ENCODE measurements around the gene PAPPA. TPM values are rescaled to one million over a fixed set of nuclear protein-coding genes. Genes with fewer than 3 reads are reported as not detected.

The PAPPA gene
- polyA plus RNA-seq, 1 donor, result 0.67 TPM

DNA sequence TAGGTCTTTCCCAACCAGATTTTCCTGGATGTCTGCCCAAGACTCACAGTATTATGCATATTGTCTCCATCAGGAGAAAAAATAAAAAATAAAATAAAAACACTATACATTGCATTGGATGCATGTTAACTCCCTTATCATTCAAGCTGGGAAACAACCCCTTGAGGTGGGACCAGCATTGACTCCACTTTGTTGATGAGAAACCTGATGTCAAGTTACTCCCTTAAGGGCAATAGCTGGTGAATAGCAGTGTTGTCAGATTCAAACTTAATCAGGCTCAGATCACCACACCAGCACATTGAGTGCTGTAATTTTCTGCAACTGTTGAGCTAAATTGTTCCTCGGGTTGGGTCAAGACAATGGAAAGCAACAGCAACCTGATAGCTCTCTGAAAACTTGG is 269.6 kb downstream of the PAPPA start:
- no peak for DNase-seq

DNA sequence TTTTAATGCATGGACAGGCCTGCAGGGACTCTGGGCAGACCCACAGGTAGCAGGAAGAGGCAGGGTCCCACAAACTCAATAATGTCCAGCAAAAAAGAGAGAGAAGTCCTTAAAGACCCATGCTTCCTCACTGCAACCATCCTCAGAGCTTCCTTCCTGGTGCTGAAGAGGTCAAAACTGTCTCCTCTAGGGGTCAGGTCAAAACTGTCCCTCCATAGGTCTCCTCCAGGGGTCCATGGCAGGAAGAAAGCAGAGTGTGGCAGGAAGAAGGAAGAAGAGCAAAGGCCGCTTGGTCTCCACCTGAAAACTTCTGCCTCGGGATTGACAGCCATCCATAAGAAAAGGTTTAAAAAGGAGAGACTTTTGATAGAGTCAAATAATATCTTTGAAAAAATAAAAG is 271.7 kb downstream of the PAPPA start:
- DNase-seq, result no peak

GRCh38 chr9:116430849-116431248 is 277.3 kb downstream of the PAPPA start:
- DNase-seq, result no peak

DNA sequence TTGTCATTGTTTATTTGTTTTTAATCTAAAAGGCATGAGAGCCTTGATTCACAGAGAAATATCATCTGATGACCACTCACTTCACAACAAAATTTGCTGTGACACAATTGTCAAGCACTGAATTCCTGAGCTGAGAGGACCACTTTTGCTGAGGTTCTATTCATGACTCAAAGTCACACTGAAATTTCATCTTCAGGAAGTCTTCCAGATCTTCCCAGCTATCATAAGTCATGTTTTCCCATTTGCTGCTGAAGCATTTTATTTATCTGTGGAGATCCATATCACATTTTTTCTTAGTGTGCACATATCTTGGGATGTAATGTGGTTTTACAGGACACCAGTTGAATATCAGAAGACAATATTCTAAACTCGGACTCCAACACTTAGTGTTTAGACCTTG is 278.5 kb downstream of the PAPPA start:
- DNase-seq, result no peak

GRCh38 chr9:116434314-116434713 is 280.7 kb downstream of the PAPPA start:
- no peak for DNase-seq

GRCh38 chr9:116435706-116436105 is 282.1 kb downstream of the PAPPA start:
- DNase-seq, result no peak

- DNase-seq, result no peak
Measured at GRCh38 chr9:116436121-116436520, 282.5 kb downstream of the PAPPA start.

- no peak for DNase-seq
Measured at GRCh38 chr9:116437411-116438370, 284.1 kb downstream of the PAPPA start.

DNA sequence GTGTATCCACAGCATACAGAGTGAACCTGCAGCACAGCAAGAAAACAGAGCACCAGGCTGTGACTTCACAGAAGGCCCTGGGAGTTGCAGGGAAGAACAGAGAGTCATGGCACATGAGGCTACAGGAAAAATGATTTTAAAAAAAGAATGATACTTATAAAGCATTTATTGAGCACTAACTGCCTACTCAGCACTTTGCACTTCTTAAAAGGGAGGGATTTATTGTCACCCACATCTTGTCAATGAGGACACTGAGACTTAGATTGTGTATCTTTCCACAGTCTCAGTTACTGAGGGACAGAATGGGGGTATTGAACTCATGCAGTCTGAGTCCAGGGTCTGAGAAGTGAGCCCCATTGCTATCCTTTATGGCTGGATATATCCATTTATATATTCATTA is 288.9 kb downstream of the PAPPA start:
- DNase-seq, result no peak

DNA sequence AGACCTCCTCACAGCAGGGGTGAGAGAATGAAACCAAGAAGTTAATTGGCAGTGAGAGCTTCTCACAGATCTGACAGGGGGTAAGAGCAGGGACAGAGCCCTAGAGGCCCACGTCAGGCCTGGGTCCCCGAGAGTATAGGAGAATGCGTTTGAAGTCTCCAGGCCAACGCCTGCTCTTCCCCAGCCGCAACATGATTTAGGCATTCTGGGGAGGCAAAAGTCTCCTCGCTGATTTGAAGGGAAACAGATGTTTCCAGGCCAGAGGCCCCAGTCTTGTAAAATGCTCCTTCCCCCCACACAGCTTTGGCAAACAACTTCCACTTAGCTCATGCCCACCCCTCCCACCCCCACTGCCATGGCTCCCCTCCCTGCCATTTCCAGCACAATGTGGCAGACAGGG is 294.3 kb downstream of the PAPPA start:
- no peak for DNase-seq

DNA sequence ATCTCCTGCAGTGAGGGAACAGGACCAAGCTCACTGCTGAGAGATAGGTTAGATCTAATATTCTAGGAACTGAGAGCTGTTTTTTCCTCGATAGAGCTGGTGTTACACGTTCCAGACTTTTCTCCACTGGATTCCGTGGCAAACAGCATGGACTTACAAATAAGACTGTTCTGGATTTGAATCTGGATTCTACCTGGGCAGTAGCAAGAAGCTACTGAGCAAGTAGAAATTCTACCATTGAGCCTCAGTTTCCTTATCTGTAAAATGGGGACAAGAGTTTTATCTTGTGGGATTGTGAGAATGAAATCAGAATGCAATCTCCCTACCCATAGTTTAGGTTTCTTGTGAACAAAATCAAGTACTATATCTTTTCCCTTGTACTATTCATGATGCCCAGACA is 294.8 kb downstream of the PAPPA start:
- DNase-seq, result no peak

- no peak for DNase-seq
Measured at GRCh38 chr9:116449949-116450348, 296.4 kb downstream of the PAPPA start.

DNA sequence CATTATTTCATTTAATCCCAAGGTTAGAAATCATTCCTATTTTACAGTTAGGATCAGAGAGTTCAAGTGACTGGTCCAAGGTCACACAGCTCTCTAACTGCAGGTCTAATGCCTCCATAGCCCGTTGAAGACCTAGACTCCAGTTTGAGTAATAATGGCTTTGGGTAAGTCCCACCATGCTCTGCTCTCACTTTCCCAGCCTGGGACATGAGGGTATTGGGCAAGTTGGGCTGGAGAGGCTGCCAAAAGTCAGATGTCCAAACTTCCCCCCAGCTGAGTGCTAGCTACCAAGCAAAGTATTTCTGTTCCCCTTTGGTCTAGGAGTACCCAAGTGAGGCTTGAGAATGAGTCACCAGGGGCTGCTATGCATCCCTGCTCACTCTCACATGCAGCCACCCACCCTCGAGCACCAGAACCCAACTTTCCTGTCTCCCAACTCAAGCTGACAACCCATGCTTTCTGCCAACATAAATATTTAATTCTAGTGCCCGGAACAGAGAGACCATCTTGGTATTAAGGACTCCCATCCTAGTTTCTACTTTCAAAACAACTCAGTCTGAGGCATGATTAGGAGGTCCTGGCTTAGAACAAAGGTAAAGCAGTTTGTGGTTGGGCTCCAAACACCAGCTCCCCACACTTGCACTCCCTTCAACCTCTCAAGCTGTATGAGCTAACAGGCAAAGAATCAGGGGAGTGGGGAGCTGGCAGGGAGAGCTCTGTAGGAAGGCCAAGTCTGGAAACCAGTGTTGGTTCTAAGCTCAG is 297.0 kb downstream of the PAPPA start:
- no peak for DNase-seq

DNA sequence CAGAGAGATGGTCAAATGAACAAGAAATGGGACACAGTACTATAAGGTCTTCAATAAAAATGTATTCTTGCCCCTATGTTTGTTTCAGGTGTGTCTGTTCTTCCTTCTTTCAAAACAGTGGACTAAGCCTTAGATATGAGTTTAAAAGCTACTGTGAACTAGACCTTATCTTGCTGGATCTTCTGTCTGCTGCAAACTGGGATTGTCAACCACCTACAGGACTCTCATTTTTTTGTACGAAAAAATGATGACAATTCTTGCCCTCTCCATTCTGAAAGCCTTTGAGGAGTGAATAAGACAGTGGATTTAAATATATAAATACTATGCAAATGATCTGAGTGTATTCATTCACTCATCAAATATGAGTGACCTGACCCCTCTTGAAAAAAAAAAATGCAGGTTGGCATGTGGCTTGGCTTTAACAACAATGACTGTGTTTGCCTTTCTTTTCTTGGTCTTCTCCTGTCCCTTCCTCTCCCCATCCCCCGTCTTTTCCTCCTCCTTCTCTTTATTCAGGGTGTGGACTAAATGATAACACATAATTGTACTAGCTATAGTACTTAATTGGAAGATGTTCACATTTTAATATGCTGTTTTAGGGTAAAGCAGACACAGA is 298.0 kb downstream of the PAPPA start:
- no peak for DNase-seq

All from hindlimb muscle (tissue), 1 donor.